ENCODE results near the gene GRIA4.
A peak's percentile ranks its signal among the peaks of the same experiment; 100 is the strongest.
"Not testable (repeated sequence)": the region's sequence is repeated elsewhere in the genome, so short reads cannot be mapped to it uniquely, and the experiment has no call there.

Gene GRIA4

DNA sequence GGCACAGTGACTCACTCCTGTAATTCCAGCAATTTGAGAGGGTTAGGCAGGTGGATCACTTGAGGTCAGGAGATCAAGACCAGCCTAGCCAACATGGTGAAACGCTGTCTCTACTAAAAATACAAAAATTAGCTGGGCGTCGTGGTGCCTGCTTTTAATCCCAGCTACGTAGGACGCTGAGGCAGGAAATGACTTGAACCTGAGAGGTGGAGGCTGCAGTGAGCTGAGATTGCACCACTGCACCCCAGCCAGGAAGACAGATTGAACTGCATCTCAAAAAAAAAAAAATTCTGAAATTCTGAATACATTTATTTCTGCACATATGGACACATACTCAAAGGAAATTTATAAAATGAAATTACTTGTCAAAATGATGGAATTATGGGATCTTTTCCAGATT lies 103.2 kb downstream of the GRIA4 start:
- no peak overlapping the region for H3K27ac ChIP-seq
- DNase-seq (ENCODE audit: low read depth, low spot score) = no peak

DNA sequence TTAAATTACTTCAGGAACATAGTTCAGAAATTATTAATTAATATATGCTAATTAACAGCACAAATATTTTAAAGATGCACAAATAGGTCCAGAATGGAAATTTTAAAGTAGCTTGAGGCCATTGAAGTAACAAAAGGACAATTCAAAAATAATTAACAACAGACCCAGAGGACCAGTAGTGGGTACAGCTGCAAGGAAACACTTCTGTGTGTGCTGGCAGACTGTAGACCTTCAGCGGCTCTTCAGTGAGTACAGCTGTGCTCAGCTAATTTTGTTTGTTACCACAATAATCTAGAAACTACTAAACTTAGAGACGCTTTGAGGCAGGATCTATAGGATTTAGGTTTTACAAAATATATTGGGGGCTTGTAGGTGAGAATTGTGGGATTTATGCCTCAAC lies 103.8 kb downstream of the GRIA4 start:
- no peak overlapping the region for H3K27ac ChIP-seq
- DNase-seq (ENCODE audit: low read depth, low spot score) = no peak

DNA sequence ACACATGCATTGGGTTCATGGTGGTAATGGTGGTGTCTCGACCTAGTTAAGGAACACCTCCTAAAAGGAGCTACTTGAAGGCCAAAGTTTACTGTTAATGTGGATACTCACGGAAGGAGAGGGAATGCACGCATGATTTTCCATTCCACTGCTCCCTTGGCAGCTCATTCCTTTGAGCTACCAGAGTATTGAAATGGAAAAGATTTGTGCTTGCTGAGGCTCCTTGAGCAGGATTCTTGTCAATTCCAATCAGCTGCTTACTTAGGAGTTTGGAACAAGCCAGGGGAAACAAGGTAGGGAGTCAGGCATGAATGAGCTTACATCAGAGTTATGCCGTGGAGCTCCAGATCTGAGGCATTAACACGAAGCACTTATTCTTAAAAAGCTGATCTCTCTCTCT lies 108.8 kb downstream of the GRIA4 start:
- no peak for DNase-seq (ENCODE audit: low read depth, low spot score)
- no peak overlapping the region for H3K27ac ChIP-seq

DNA sequence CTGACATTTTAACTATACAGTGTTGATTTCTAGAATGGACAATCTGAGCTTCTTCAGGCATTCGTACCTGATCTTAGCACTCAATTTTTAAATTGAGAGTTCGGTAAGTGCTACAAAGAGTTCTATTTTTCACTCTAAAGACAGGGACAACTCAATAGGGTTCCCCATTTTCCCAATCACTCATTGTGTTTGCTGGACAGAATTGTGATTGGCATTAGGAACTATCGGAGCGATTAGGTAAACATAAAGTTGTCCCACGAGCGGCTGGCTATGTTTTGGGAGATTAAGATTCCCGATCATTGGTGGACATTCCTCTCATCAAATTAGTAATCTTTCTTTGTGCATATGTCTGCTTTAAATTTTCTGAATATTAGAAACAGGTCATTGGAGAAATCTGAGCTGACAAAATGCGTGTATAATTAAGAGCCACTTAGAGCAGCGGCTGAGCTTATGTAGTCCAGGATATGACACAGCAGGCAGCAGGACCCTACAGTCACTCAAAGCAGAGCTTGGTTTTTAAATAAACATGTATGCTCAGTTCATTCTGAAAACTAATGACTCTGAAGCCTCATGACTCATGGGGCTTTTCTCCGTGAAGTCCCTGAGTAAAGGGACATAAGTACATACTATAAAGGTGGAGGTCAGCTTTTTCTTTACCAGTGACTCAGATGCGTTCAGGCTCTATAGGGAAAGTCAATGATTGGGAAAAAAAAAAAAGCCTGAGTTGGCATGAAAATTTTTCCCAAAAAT lies 109.4 kb downstream of the GRIA4 start:
- H3K27ac ChIP-seq = no peak overlapping the region
- DNase-seq (ENCODE audit: low read depth, low spot score) = peak; percentile 6

DNA sequence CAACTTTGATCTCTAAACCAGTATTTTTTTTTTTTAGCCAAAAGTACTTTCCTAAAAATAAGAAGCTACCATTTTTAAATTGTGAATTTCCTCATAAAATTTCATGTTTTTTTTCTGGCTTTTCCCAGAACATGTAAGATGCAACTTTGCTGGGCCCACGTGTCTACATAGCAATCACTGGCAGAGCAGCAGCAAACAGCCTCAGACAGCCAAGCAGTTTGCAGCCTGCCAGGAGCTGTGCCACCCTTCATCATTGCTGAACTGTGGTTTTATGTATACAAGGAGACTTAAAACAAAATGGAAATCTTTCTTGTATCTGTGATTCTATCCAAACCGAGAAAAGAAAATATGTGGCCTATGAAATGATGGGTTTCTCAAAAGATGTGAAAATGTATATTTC lies 110.2 kb downstream of the GRIA4 start:
- no peak for DNase-seq (ENCODE audit: low read depth, low spot score)
- H3K27ac ChIP-seq = no peak overlapping the region

DNA sequence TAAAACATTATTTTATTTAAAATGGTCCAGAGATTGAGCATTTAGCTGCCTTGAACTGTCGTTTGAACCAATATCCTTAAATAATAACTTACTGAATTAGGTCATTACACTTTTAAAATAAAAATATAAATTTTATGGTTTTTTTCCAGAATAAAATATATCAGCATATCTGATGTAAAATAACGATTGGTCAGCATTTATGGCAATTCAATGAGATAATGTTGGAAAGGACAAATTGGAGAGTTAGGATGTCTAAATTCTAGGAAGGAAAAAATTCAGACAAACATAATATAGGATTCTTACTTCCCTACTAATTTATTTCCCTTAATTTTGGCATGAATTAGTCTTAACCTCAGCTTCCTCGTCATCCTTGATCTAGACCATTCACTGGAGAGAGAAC lies 113.4 kb downstream of the GRIA4 start:
- H3K27ac ChIP-seq = no peak overlapping the region
- DNase-seq (ENCODE audit: low read depth, low spot score) = no peak

DNA sequence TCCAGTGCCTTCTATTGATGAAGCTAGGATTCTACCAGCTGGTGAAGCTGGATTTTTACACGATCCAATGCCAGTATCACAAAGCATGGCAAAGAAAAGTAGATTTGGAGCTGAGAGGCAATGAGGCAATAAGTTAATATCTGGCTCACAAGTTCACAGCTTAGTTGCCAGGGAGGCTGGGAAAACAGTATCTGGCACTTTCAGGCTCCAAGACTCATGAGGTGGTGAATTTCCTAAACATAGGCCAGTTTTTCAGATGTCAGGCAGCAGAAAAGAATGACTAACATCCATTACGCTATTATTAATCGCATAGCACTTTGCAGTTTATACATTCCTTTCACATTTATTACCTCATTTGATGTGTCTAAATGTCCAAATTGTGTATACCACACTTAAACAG lies 122.7 kb downstream of the GRIA4 start:
- H3K27ac ChIP-seq = no peak overlapping the region
- DNase-seq (ENCODE audit: low read depth, low spot score) = no peak

DNA sequence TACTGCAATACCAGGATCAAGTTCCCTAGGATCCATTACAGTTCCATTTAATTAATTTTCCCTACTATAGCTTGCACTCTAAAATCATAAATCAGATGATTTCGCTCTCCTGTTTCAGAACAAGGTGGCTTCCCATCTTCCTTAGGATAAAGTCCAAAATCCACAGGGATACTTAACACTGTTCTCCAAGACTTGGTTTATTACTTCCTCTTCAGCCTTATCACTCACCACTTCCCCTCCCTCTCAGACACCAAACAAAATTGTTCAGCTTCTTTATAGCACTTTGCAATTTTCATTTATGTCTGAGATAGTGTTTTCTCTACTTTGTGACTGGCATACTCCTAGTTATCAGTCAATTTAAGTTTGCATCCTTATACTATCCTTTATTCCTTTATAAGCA lies 124.6 kb downstream of the GRIA4 start:
- no peak overlapping the region for H3K27ac ChIP-seq
- DNase-seq (ENCODE audit: low read depth, low spot score) = no peak

DNA sequence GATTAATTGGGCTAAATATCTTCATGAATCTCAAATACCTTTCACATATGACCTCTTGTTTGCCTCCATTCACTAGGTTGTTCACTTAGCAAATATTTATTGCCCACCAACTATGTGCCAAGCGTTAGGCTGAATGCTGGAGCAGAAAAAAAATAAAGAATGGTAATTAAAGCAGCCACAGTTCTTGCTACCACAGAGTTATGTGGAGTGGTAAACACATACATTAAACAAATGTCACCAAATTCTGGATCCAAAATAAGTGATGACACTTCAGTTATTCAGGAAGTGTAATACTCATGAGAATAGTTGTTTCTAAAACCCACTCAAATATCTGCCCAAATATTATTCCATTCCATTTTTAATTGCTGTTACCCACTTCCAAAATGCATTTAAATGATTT lies 128.4 kb downstream of the GRIA4 start:
- no peak overlapping the region for H3K27ac ChIP-seq
- no peak for DNase-seq (ENCODE audit: low read depth, low spot score)

DNA sequence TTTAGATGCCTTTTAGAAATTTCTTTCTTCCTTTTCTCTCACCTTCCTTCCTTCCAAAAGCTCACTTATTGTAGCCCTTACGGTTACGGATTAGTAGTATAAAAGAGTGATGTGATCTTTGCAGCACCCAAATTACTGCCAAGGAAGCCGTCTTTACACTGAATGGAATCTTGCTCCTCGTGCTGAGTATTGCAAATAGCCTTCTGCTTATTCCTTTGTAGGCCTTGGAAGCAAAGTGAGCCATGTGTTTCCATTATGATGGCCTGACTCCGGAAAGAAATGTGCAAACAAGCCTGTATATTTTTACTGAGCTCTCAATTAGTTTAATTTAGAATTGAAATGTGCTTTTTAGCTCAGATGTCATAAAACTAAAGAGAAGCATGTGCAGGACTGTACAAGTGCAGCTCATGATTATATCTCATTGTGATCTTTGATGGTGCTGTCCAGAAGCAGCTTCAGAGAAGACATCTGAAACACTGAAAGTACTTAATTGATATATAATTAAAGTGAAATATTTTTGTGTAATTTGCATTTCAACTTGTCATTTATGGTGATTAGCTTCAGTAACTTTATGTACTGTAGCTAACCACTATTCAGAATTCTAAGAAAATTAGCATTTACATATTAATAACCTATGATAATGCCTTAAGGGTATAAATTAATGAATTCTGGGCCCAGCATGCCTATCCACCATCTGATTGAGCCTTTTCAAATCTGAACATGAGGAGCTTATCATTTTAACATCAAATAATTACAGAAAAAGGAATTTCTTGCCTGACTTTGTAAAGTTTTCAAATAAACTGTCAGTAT lies 129.3 kb downstream of the GRIA4 start:
- H3K27ac ChIP-seq = no peak overlapping the region
- DNase-seq (ENCODE audit: low read depth, low spot score) = no peak

DNA sequence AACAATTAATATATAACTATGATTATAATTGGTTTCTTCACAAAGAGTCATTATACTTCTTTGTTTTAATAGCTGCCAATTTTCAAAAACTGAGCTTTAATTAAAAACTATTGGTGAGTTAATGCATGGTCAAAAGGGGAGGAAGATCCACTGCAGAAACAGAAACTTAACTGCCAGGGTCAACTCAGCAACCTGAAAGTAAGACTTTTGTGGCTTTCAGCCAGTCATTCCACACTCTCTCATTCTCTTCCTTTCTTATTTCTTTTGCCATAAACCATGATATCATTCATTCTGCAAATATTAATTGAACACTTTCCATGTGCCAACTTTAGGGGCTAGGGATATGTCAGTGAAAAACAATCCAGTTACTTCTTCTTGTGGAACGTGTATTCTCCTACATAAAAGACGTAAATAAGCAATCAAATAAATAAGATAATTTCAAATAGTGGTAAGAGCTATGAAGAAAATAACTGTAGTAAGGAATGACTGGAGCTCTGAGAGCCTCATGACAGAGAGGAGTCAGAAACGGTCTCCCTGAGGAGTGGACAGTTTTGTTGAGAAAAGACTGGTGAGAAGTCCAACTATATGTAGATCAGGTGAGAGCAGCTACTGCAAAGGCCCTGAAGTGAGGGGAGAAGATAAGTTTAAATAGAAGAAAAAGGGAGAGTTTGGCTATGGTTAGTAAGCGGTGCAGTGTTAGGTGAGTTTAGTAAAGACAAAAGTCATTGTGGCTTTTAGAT lies 130.5 kb downstream of the GRIA4 start:
- no peak for DNase-seq (ENCODE audit: low read depth, low spot score)
- H3K27ac ChIP-seq = no peak overlapping the region

DNA sequence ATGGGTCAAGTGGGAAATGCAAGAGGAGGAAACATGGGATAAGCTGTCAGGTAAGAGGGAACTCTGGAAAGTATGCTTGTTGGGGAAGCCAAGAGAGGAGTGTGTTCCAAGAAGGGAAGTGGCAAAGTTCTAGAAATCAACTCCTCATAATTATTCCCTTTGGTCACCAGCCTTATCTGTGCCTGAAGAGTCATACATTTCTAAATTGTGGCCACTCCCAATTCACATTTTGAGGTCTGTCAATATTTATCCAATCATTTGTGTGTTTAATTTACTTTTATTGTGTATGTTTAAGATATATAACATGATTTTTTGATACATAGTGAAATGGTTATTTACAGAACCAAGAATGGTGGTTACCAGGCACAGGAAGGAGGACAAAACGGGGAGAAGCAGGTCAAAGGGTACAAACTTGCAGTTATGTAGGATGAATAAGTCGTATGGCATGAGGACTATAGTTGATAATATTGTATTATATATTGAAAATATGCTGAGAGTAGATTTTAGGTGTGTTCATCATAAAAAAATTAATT lies 131.7 kb downstream of the GRIA4 start:
- no peak for DNase-seq (ENCODE audit: low read depth, low spot score)

DNA sequence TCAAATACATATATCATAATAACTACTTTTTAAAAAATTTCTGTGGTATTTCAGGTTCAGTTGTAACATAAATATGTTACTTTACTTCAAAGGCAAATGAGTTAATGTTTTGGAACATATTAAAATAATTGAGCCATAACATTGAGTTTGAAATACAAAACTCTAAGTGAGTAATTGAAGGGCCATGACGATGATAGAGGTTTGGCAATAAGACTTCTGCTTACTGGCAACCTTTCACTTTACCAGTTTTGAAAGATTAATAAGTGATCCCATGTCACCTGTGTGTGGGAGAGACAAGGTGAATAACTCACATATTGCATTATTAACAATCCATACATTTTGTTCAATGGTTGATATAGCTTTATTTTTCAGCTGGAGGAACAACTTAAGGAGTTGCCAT lies 144.4 kb downstream of the GRIA4 start:
- no peak overlapping the region for H3K27ac ChIP-seq
- DNase-seq (ENCODE audit: low read depth, low spot score) = no peak

More for the DNA sequence above, 131.7 kb downstream of the GRIA4 start:
- no peak overlapping the region for H3K27ac ChIP-seq

DNA sequence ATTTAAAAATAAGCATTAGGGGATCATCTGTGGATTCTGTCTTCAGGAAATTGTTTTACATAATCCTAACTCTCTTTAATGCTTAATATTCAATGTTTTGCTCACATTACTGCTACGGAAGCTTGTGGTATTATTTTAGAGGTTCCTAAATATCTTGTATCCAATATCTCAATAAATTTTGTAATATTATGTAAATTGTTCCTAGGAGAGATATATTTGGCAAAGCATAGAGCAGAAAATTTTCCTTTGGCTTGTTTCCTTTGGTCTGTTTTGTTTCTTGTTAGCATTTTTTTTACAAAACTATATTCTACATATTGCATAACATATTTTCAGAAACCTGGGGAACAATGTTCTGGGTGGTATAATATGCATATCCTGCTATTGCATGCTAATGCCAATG lies 144.8 kb downstream of the GRIA4 start:
- DNase-seq (ENCODE audit: low read depth, low spot score) = no peak
- no peak overlapping the region for H3K27ac ChIP-seq

DNA sequence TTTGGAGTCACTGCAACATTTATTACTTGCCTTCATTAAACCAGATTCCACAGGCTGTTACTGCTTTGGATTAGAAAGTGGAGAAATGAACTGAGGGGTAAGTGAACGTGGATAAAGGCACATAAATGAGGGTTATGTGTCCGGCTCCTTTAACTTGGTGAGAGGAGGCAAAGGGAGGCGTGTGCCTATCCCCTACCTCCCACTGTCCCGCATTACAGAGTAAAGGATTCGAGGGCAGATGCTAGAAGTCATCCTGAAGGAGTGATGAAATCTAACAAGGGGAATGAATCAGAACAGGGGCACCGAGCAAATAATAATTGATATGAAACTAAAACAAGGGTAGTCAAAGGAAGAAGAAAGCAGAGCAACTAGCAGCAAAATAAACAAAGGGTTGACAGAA lies 147.2 kb downstream of the GRIA4 start:
- H3K27ac ChIP-seq = no peak overlapping the region
- DNase-seq (ENCODE audit: low read depth, low spot score) = no peak

DNA sequence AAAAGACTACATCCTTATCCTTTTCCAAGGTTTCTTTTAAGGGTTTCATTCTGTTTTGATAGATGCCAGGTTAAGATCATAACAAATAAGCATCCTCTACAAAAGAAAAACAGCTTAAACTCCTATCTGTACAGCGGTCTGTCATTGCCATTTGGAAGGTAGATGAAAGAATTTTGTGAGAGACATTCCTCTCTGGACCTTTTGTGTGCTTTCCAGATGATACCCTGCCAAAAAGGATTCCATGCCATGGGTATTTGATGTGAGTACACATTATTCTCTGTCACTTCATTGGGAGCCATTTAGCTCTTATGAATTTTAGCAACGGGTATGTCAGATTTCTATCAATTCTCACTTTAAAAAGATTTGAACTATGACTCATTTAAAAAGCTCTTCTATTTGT lies 153.7 kb downstream of the GRIA4 start:
- H3K27ac ChIP-seq = no peak overlapping the region
- DNase-seq (ENCODE audit: low read depth, low spot score) = no peak

DNA sequence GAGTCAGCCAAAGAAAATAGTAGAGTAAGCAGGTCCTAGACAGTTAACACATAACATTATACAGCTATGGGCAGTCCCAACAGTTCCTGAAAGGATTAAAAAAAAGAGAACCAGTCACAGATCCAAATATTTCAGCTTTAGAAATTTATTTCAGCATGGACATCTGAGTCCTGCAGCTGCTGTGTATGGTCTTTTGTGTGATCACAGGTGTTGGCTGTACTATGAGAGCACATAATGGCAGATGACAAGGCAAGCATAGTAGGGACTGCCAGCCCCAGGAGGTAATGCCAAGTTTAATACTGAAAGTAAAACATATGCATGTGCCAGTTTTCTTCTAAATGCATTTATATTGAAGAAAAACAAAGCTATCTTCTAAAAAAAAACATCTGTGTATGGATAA lies 158.1 kb downstream of the GRIA4 start:
- H3K27ac ChIP-seq = no peak overlapping the region
- DNase-seq (ENCODE audit: low read depth, low spot score) = no peak

DNA sequence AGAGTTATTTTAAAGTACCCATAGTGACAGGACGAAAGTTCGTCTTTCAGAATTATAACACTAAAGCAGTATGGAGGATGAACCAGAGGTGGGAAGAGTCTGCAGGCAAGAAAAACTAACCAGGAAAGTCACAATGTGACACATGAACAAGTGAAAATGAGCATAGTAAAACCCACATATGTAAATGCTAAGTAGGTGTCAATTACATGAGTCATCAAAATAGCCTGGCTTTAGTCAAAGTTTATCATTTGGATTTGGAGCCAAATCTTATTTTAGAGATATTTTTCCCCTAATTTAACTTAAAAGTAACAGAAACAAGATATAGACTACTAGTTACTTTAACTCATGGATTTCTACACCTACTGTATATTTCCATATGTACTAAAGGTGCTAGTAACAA lies 159.8 kb downstream of the GRIA4 start:
- no peak for DNase-seq (ENCODE audit: low read depth, low spot score)
- H3K27ac ChIP-seq = no peak overlapping the region

DNA sequence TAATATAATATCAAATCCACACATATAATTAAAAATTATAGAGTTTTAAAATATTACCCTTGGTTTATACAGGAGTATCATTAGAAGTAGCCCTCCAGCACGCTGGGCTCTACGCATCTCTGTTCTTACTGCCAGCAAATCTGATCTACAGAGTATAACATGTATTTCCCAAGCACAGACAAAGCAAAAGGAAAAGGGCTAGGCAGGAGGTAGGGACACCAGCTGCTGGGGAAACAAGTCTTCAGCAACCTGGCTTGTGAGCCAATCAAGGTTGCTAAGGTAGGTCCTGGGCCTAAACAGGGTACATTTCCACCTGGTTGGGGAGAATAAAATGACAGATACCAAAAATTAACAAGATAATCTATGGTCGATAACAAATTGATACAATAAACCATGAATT lies 163.6 kb downstream of the GRIA4 start:
- not testable (repeated sequence) for H3K27ac ChIP-seq; DNase-seq (ENCODE audit: low read depth, low spot score)

DNA sequence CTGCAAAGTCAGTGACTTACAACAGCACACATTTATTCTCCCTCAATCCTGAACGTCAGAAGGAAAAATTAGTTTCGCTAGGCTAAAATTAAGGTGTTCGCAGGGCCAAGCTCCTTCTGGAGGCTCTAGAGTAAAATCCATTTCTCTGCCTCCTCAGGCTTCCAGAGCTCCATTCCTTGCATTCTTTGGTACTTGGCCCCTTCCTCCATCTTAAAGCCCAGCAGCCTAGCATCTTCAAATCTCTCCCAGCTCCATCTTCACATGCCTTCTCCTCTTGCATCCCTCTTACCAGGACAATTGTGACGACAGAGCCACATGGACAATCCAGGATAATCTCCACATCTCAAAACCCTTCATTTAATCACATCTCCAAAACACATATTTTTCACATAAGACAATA lies 165.0 kb downstream of the GRIA4 start:
- no peak overlapping the region for H3K27ac ChIP-seq
- no peak for DNase-seq (ENCODE audit: low read depth, low spot score)

Data from epithelial cell of prostate (primary cell).